Lower leg skin (tissue), 3 donors: Measurements from ENCODE around the gene RUVBL2.

Experiments
- CTCF ChIP-seq, 3 donors: fragments of 450-650 bp; IDR thresholded peaks; one replicate each; pipeline ENCODE4 v1.5.1; 2016; ENCODE audit warnings: antibody characterized with exemption in 3 of 3, mild to moderate bottlenecking in 3 of 3, moderate library complexity in 2 of 3
- POLR2A ChIP-seq, 2 donors: fragments of 450-650 bp; IDR thresholded peaks; one replicate each; pipeline ENCODE4 v1.6.1; 2016 to 2017; ENCODE audit warnings: antibody characterized with exemption in 2 of 2, mild to moderate bottlenecking in 1 of 2, moderate library complexity in 1 of 2

GRCh38 chr19:48959341-48960239 is 34.1 kb upstream of the RUVBL2 start:
- TF ChIP-seq CTCF (IDR thresholded peaks at IDR 0.05) (no peak), POLR2A (IDR thresholded peaks at IDR 0.05) (no peak)
